Measurements from ENCODE around the gene ASH1L.

ASH1L gene

DNA sequence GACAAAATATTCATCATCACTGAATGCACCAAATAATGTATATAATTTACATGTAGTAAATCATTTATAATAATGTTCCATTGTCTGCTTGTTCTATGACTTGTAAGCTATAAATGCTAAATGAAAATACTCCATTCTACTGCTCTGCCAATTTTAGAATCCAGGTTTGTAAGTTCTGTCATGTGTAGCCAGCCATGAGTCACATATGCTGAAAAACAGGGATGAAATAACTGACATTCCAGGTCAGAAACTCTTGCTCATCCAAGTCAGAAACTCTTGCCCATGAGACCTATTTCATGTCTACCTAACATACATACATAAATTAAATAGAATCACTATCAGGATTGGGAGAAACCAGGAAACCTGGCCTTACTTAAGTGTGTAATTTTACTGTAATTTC is 95.6 kb downstream of the ASH1L start:
- Histone ChIP-seq H3K9me3 (peaks cover 0 to 5% (median 0%) of the 10 kb centered on the region in 3 donors), H3K4me1 (peaks cover 0 to 56% (median 5%) of the 10 kb centered on the region in 4 donors), H3K27ac (no peak overlapping the region), H3K27me3 (no peaks in the 10 kb centered on the region), H3K4me3 (no peak overlapping the region), H3K36me3 (peaks cover 0 to 11% (median 7%) of the 10 kb centered on the region in 3 donors)
- intact Hi-C loops (cut with DNase I; ENCODE audit: low total_unique reads): no loop called here
- TF ChIP-seq, protein P1, sequence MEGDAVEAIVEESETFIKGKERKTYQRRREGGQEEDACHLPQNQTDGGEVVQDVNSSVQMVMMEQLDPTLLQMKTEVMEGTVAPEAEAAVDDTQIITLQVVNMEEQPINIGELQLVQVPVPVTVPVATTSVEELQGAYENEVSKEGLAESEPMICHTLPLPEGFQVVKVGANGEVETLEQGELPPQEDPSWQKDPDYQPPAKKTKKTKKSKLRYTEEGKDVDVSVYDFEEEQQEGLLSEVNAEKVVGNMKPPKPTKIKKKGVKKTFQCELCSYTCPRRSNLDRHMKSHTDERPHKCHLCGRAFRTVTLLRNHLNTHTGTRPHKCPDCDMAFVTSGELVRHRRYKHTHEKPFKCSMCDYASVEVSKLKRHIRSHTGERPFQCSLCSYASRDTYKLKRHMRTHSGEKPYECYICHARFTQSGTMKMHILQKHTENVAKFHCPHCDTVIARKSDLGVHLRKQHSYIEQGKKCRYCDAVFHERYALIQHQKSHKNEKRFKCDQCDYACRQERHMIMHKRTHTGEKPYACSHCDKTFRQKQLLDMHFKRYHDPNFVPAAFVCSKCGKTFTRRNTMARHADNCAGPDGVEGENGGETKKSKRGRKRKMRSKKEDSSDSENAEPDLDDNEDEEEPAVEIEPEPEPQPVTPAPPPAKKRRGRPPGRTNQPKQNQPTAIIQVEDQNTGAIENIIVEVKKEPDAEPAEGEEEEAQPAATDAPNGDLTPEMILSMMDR (IDR thresholded peaks at IDR 0.05): no peak
- no peak for DNase-seq

GRCh38 chr1:155466617-155466972 is 96.0 kb downstream of the ASH1L start:
- H3K27ac ChIP-seq: no peak overlapping the region
- H3K36me3 ChIP-seq: peaks cover 0 to 11% (median 8%) of the 10 kb centered on the region in 3 donors
- H3K27me3 ChIP-seq: no peaks in the 10 kb centered on the region
- H3K4me1 ChIP-seq: peaks cover 0 to 56% (median 5%) of the 10 kb centered on the region in 4 donors
- intact Hi-C loops (cut with DNase I; ENCODE audit: low total_unique reads): no loop called here
- DNase-seq: no peak
- H3K9me3 ChIP-seq: peaks cover 0 to 5% (median 0%) of the 10 kb centered on the region in 3 donors
- no peak overlapping the region for H3K4me3 ChIP-seq
- TF ChIP-seq, protein P1 (IDR thresholded peaks at IDR 0.05): no peak

- intact Hi-C loops (cut with DNase I; ENCODE audit: low total_unique reads): no loop called here
- no peak overlapping the region for H3K4me3 ChIP-seq
These were observed 98.5 kb downstream of the ASH1L start for GRCh38 chr1:155463865-155464650.

GRCh38 chr1:155458111-155458510 is 104.5 kb downstream of the ASH1L start:
- intact Hi-C loops (cut with DNase I; ENCODE audit: low total_unique reads): no loop called here
- H3K27me3 ChIP-seq: no peaks in the 10 kb centered on the region
- peaks cover 0 to 24% (median 4%) of the 10 kb centered on the region in 3 donors for H3K36me3 ChIP-seq

More at GRCh38 chr1:155463865-155464650, 98.5 kb downstream of the ASH1L start:
- no peaks in the 10 kb centered on the region for H3K9me3 ChIP-seq
- peaks cover 0 to 13% (median 4%) of the 10 kb centered on the region in 3 donors for H3K36me3 ChIP-seq
- TF ChIP-seq, protein P1 (IDR thresholded peaks at IDR 0.05): no peak
- no peaks in the 10 kb centered on the region for H3K27me3 ChIP-seq
- no peak for DNase-seq
- H3K4me1 ChIP-seq: peaks cover 0 to 56% (median 5%) of the 10 kb centered on the region in 4 donors
- H3K27ac ChIP-seq: peak overlapping the region in 1 of 2 donors; percentile 18

GRCh38 chr1:155457266-155457665 is 105.3 kb downstream of the ASH1L start:
- intact Hi-C loops (cut with DNase I; ENCODE audit: low total_unique reads): no loop called here
- Histone ChIP-seq H3K27me3 (no peaks in the 10 kb centered on the region), H3K9me3 (no peaks in the 10 kb centered on the region), H3K4me3 (no peak overlapping the region), H3K27ac (no peak overlapping the region), H3K4me1 (peaks cover 0 to 13% (median 6%) of the 10 kb centered on the region in 4 donors), H3K36me3 (peaks cover 0 to 32% (median 4%) of the 10 kb centered on the region in 3 donors)
- TF ChIP-seq, protein P1 (IDR thresholded peaks at IDR 0.05): no peak
- no peak for DNase-seq

More at GRCh38 chr1:155458111-155458510, 104.5 kb downstream of the ASH1L start:
- TF ChIP-seq, protein P1 (IDR thresholded peaks at IDR 0.05): no peak
- Histone ChIP-seq H3K9me3 (no peaks in the 10 kb centered on the region), H3K4me1 (peaks cover 0 to 17% (median 6%) of the 10 kb centered on the region in 4 donors), H3K4me3 (no peak overlapping the region), H3K27ac (no peak overlapping the region)
- DNase-seq: no peak

Measured in tibial artery (tissue), 4 donors.